Measurements from ENCODE around the gene KCNQ2.
A peak's percentile ranks its signal among the peaks of the same experiment; 100 is the strongest.

The KCNQ2 gene

DNA sequence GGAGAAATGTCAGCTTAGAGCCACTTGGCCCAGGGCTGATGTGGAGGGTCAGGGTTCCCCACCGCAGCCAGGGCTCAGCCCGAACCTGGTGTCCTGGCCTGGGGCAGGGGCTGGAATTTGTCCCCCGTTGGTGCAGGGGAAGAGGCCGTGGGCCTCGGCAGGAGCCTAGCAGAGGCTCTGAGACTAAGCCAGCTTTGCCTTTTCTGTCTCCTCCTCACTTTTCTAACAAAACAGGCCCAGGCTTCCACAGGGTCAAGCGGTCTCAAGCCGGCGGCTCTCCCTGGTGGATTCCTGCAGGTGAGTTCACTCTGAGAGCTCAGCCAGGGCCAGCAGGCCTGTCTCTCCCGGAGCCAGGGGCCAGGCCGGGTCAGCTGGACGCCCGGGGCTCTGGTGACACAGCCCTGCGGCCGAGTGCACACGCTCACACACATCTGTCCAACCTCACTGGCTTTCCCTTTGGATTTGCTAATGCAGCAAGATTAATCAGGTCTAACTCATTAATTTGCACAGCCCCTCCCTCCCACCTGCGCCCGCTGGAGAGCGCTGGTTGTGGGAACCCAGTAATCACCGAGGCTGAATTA is 108.4 kb downstream of the KCNQ2 start:
- no peak for DNase-seq

DNA sequence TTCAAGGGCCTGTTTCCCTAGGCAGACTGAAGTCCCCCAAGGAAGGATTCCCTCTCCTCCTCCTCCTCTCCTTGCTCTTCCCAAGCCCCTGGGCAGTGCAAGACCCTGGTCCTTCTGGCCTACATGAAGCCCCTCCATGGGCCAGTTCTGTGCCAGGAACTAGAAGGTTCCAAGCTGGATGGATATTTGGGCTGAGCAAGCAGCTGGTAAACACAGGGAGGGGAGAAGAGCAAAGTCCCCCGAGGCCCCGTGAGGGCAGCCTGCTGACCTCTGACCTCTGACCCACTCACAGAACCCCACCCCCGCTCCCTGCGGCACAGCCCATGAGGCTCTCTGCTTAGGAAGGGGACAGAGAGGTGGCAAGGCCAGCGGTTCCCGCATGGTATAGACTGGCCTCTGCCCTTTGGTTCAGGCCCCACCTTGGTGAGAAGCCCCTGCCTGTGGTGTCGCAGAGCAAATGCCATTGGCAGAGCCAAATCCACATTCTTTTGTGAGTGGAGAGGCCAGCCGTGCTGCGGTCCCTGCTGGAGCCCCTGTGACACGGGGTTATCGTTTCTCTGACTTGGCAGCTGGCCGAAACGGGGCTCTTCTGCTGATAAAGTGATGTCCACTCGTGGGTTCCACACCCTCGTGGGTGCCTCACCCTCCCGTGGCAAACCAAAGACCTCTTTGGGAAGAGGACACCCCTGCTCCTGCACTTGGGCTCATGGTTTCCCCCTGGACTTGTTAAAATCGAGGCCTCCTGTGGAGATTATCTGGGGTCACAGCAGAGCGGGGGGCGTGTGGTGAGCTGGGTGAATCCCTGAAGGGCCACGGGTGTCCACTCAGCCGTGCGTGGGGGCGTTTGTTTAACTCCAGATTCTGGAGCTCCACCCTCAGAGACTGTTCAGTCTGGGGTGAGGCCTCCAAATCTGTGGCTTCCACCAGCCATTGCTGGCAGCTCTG is 109.2 kb downstream of the KCNQ2 start:
- DNase-seq = no peak

DNA sequence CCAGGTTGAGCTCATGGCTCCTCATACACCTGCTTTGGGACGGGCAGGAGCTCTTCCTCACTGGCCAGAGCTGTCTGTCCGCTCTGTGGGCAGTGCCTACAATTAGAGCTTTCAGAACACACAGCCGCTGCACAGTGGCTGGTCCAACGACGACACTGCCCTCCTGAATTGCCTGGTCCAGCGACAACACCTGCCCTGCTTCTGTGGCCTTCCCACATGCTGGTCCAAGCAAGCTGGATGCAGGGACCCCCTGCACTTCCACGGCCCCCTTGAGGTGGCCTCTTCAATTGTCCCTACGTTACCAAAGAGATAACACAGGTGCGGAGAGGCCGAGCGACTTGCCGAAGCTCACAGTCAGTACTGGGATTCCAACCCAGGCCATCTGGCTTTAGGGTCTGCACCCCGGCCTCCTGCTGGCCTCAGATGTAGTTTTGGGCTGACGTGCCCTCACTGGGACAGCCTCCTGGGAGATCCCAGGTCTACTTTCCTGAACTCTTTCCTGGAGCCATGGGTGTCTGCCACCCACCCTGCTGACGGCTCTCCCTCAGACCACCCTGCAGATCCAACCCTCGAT is 109.9 kb downstream of the KCNQ2 start:
- DNase-seq = no peak

DNA sequence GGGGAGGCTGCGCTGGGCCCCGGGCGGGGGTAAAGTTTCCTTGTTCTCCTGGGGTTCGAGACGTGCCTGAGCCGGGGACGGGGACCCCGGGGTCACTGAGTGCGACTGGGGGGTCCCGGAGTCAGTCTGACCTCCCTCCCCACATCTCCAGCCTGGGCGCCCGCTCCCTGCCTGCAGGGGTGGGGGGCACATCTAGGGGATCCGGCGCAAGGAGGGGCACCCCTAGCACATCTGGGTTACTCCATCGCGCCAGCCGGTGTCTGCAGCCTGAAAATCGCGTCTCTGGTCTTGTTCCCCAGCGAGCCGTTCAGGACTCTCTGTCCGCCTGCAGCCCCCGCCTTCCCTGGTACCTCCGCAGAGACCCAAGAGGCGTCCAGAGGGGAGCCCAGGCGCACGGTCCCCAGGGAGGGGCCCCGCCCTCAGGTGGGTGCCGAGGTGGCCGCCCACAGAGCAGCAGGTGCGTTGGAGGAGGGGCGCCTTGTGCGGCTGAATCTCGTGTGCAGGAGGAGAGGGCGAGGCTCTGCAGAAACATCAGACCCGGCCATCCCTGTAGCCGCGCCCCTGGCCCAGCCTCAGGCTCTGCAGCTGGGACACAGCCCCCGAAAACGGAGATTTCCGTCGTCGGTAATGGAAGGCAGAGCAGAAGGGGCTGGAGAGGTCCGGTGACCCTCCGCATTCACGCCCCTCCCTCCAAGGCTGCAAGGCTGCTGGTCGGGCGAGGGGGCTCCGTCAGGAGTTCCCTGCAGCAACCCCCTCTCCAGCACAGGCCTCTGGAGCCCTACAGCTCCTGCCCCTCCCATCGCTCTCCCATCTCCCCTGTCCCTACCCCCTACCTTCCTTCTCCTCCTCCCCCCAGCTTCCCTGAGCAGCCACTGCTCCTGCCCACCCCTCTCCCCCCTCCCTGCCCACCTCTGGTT is 110.7 kb downstream of the KCNQ2 start:
- peak; percentile 64 for DNase-seq

DNA sequence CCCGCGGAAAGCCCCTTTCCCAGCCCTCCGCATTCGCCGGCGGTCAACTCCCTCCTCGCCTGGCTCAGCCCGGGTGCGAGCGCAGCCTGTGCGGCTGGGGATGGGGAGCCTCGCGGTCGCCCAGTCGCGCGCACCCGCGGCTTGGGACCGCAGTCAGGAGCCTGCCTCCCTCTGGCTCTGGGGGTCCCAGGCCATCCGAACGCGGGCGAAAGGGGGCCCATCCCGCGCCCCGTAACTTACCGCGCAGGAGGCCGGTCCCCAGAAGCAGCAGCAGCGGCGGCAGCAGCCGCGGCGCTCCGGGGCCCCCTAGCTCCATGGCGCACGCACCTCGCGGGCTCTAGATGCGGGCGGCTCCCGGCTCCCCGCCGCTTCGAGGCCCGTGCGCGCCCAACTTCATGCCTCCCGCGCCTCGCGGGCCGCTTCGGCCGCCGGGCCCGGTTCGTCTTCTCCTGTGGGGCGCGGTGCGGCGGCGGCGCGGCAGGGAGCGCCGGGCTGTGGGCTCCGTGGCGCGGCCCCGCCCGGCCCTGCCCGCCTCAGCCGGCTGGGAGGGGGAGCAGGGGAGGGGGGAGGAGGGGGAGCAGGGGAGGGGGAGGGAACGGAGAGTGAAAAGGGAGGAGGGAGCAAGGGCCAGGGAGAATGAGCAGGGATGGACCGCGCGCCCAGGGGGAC is 111.5 kb downstream of the KCNQ2 start, which contains the start of gene CHRNA4:
Gene CHRNA4 (minus strand): TSS at position 500 of the 669 bp plus-strand sequence. CDS start 184 bp downstream, at position 316.
- peak; percentile 42 for DNase-seq

DNA sequence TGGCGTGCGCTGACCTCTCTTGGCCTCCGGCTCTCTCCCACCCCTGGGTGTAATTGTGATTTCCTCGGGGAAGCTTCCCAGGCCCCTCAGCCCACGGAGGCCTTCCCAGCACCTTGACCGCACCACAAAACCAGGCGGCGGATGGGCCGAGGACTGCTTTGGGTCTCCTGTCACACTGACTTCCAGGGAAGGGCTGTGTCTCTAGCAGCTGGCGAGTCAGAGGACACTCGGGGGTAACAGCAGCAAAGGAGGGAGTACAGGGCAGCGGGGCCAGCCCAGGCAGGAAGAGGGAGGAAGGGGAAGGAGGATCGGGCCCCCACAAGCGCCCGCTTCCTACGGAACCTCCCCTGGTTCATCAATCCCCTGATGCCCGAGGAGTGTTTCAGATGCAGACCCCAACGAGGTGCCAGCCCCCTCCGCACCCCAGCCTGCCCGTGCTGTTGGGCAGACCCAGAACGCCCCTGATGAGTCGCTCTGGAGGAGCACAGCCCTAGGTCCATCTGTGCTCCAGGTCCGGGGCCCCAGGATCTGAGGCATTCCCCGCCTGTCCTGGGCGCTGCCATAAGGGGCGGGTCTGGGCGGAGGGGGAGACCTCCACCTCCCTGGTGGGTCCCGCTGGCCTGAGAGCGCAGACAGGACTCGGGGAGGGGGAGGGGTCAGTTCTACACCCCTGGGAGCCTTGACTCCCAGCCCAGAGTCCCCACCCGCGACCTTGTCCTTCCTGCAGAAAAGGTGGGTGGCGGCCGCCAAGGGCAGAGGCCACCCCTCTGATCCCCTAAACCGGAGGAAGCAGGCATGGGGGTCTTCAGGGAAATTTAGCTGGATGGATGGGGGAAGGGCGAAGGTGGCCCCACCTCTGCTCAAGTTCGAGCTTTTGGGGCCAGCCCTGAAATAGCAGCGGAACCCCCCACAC is 112.3 kb downstream of the KCNQ2 start:
- no peak for DNase-seq

DNA sequence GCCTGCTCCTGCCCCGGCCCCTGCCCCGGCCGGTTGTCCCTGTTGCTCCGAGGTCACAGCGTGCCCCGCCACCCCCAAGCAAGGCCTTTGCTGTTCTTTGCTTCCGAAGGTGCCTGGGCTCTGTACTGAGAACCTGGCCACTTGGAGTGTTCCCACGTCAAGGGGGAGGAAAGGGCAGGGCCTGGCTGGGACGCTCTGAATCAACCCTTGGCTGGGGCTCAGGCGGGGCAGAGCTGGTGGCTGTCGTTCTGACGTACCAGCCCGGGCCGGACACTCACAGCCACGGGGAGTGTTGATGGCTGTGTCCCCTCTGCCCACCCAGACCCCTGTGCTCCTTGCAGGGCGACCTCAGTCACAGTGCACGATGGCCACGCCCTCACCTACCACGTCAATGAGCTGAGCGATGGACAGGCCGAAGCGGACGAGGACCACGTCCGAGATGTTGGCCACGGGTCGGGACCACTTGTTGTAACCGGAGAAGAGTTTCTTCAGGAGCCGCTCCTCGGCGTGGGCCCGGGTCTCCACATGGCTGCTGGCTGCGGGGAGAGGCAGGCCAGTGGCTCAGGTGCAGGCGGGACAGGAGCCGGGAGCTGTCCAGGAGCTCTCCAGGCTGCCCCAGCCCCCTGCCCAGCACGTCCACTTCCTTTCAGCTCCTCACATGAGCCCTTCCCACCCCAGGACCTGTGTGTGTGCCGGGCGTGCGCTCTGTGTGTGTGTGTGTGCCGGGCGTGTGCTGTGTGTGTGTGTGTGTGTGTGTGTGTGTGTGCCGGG is 113.1 kb downstream of the KCNQ2 start:
- no peak for DNase-seq

DNA sequence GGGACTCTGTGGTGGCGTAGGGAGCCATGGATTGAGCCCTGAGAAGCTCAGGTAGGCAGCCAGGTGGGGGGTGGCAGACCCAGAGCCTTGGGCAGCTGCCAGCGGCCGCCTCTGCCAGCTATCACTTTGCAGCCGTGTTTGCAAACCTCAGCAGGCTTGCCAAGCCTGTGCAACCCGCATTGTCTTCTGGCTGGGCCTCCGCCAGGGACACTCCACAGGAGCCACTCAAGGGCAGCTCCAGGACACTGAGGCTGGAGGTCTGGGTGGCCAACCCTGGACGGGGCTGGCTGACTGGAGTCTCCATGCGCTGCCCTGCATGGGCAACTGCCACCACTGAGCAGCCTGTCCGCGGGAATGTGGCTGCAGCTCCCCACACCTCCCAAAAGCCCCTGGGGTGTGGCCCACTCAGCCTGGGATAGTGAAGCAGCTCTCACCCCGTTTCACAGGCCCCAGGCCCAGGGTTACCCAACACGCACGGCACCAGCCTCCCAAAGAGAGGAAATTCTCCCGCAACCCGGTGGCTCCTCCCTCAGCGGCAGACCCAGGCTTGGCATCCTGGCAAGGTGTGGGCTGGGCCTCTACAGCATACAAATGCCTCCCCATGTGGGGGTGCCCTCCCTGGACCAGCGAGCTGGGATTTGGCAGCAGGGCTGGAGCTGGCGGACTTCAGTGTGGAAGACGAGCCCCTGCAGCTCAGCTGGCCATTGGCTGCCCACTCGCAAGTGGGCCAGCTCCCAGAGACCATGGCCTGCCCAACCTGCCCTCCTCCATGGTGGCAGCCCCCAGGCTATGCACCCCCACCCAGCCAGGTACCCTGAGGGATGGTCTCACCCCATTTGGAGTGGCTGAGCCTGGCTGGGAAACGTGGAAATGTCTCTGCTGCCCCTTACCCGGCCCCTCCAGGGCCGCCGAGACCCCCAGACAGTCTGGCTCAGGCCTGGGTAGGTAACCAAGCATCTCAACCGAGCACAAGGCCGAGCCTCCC is 114.2 kb downstream of the KCNQ2 start:
- peak; percentile 95 for DNase-seq

DNA sequence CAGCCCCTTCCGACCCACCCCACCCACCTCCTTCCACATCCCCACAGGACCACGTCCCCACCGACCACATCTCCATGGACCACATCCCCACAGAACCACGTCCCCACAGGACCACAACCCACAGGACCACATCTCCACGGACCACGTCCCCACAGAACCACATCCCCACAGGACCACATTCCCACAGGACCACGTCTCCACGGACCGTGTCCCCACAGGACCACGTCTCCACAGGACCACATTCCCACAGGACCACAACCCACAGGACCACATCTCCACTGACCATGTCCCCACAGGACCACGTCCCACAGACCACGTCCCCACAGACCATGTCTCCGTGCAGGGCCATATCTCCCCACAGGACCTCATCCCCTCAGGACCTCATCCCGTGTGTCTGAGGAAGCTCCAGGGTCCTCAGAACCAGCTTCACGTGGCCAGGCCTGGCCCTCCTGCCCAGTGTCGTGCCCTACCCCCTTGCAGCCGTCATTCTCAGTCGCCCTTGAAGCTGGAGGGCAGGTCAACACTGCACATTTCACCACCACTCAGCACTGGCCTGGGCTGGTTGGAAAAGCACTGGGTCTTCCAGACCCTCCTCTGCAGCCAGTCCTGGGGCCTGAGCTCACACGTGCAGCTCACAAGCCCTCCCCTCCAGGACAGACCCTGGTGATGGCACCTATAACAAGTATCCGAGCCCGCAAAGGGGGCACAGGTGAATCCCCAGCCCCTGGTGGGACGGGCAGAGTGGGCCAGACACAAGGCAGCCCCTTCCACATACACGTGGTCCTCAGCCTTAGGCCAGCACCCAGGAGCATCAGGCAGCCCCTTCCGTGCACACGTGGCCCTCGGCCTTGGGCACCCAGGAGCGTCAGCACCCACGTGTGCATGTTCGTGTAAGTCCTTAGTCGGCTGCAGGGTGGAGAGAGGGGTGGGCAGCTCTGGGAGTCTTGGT is 115.2 kb downstream of the KCNQ2 start:
- no peak for DNase-seq

DNA sequence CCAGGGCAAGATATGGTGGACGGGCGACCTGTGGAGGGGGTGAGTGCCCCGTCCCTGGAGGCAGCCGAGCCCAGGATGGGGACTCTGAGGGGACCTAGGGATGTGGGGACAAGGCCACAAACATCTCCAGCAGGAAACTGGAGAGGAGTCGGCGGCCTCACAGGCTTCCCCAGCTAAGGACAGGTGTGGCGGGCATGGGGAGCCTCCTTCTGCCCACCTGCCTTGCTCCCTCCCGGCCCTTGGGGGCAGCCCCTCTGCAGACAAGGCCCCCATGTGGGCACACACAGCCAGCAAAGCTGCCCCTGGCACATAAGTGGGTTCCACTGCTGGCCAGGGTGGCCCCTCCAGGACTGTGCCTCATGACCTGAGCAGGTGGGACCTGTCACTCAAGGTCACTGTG is 115.9 kb downstream of the KCNQ2 start:
- DNase-seq = no peak

DNA sequence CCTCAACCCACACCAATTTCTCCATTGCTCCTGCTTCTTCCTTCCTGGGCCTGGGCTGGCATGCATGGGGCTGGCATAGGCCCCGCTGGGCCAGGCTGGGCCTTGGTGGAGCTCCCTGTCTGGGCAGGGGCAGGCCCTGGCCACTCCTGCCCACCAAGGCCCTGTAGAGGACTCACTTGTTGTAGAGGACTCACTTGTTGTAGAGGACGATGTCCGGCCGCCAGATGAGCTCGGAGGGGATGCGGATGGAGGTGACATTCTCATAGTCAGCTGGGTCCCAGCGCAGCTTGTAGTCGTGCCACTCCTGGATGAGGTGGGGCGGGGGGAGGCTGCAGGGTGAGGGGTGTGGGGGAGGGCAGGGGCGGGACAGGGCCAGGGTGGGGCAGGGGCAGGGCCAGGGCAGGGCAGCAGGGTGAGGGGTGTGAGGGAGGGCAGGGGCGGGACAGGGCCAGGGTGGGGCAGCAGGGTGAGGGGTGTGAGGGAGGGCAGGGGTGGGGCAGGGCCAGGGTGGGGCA is 116.6 kb downstream of the KCNQ2 start:
- DNase-seq = no peak

DNA sequence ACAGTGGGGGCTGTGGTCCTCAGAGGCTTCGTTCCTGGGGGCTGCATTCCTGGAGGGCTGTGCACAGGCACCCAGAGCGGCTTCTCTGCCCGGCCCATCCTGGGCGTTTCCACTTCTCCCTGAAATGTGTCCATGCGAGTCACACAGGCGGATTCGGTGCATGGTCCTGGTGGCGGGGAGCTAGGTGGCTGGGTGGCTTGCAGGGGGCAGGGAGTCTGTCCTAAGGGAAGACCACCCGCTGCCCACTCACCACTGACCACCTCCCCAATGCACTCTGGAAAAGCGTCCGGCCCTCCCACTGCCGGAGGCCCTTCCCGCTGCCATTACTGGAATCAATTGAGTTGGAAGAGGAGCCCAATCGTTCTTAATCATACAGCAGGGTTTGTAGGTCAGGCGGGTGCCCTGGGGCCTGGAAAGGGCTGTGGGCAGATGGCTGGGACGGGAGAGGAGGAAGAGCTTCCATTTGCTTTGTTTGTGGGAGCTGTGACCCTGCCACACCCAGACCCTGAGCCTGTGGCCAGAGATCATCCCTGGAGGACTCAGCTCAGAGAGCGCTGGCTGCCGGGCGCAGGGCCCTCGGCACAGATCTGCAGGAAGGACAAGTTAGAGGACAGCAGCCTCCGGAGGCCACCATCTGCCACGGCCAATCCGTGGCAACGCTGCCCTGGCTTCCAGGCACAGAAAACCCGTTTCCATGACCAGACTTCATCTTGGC is 117.7 kb downstream of the KCNQ2 start:
- DNase-seq = no peak

DNA sequence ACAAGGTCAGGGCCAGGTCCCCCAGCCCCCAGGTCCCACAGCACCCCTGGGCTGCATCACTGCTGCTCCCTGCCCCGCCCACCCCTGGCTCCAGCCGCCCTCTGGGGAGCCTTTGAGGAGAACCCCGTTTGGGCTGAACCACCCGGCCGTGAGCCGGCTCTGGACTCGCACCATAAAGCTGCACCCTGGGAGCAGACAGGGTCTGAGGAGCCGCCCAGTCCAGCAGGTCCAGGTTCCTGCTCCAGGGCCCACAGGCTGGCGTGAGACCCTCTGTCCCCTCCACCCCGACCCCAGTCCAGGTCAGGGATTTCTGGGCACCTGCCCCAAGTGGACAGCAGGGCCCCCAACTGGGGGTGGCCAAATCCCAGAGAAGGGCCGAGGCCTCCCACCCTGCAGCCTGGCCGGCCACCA is 119.6 kb downstream of the KCNQ2 start:
- DNase-seq = no peak

DNA sequence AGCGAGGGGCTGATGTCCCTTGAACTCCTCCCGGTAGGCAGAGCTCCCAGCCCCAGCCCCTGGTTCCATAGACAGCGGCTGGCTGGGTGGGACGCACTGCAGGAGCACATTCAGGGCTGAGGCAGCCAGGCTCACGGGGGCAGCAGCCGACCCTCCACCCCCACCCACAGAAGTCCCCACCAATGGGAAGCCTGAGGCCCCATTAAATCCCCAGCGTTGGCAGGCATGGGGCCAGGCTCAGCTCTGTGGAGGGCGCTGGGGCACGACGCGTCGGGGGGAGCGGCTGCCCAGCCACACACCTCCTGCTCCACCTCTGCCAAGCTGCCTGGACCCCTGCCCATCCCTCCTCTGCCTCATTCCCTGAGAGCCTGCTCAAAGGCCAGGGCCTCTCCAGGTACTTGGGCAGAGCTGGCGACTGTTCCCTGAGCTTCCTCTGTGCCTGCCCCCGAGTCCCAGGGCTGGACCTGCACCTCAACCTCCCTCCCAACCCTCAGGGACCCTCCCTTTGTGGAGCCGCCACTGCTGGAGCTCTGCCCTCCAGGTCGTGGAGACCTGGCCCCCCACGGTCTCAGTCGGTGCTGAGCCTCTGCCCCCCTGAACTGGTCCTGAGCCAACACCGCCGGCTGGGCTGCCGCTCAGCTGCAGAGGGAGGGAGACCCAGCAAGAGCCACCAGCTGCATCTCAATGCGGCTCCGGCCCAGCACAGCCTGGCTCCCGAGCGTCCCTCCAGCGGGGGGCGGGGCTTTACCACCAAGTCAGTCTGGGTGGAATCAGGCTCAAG is 120.5 kb downstream of the KCNQ2 start:
- peak; percentile 69 for DNase-seq

DNA sequence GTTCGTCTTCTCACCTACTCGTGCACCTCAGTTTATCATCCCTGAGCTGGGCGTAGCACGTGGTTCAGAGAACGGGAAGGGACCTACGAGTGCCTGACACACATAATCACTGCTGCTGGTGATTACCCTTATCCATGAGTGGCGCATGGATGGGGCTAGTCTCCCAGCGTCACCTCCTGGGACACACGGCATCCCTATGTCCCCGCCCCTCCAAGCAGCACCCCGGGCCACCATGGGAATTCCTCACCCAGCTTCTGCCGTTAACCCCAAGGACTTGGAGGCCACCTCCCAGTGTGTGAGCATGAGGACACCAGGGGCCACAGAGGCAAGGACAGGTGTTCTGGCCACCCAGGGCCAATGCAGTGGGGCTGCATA is 121.1 kb downstream of the KCNQ2 start:
- no peak for DNase-seq

Measured in NCI-H345 (cell line).